ENCODE measurements around the gene CLIP3.

- TF ChIP-seq POLR2A (IDR thresholded peaks at IDR 0.05; ENCODE audit: low read depth, low read length) (no peak), POLR2AphosphoS5 (IDR thresholded peaks at IDR 0.05; ENCODE audit: low read depth, low read length) (no peak), TAF1 (IDR thresholded peaks at IDR 0.05; ENCODE audit: borderline replicate concordance, low read depth, low read length) (no peak)
Measured at GRCh38 chr19:35978271-35978670, 54.4 kb downstream of the CLIP3 start.

Data from GM12892 (cell line).